Neural cell (in vitro differentiated cells): ENCODE measurements around the gene CNST.

Experiments
- CTCF ChIP-seq: fragments of 450-650 bp; IDR thresholded peaks from 2 replicates; pipeline ENCODE4 v1.5.1; 2014; ENCODE audit warnings: antibody characterized with exemption, mild to moderate bottlenecking, moderate library complexity; ENCODE audit not compliant: poor library complexity, severe bottlenecking
- MXI1 ChIP-seq: fragments of 450-650 bp; conservative IDR thresholded peaks from 2 replicates; pipeline ENCODE4 v1.6.1; 2014; ENCODE audit warnings: antibody characterized with exemption, mild to moderate bottlenecking; ENCODE audit not compliant: poor library complexity, severe bottlenecking
- RAD21 ChIP-seq: fragments of 450-650 bp; conservative IDR thresholded peaks from 2 replicates; pipeline ENCODE4 v1.6.1; 2014; ENCODE audit warnings: antibody characterized with exemption, mild to moderate bottlenecking, moderate library complexity

- TF ChIP-seq CTCF: no peak
- TF ChIP-seq RAD21: no peak
- TF ChIP-seq MXI1: no peak
Measured at GRCh38 chr1:246687002-246687401, 120.7 kb downstream of the CNST start.
